AML-193 (cell line): Measurements from ENCODE around the gene CASTOR1.

Source experiments
- DNase-seq, 2 experiments: peaks; one replicate each; lab custom pipeline; 2025; lab: John Stamatoyannopoulos, UW

Gene CASTOR1

GRCh38 chr22:30318799-30319419 is 29.6 kb upstream of the CASTOR1 start:
- no peak for DNase-seq

GRCh38 chr22:30317778-30318177 is 28.5 kb upstream of the CASTOR1 start:
- no peak for DNase-seq

DNA sequence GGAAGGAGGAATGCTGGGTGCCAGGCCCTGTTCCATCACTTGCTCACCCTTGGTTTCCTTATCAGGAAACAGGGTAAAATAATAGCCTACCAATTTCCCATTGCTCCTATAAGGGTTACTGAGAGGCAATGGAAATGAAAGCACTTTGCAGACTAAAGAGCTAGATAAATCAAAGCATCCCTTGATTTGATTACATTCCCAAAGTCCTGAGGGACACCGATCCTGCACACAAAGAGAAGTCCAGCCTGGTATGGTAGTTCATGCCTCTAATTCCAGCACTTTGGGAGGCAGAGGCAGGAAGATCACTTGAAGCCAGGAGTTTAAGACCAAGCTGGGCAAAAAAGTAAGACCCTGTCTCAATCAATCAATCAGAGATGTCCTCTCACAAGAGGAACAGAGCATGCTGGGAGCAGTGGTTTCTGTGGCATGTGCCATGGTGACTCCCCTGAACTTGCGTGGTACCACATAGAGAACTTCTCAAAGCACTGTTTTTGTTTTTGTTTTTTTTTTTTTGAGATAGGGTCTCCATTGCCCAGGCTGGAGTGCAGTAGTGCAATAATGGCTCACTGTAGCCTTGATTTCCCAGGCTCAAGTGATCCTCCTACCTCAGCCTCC is 26.8 kb upstream of the CASTOR1 start:
- no peak for DNase-seq

DNA sequence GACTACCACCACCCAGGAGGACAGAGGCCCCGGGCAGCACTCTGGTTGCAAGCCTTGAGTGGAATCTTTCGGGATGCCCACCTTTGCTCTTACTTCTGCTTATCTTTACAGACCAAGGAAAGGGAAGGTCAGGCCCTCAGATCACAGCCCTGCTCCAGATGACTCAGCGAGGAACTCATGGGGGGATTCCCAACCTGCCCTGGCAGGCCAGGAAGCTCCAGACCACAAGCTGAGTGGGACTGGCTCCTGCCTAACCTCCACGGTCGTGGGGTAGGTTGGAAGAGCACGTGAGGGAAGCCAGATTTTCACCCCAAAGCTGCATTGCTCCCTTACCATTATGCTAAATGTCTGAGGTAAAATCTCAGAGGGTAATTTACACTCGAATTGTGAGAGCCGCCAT is 25.6 kb upstream of the CASTOR1 start:
- DNase-seq, result no peak

GRCh38 chr22:30313527-30314363 is 24.4 kb upstream of the CASTOR1 start:
- DNase-seq, result no peak

- DNase-seq, result no peak
These were observed 22.7 kb upstream of the CASTOR1 start for GRCh38 chr22:30312053-30312452.

DNA sequence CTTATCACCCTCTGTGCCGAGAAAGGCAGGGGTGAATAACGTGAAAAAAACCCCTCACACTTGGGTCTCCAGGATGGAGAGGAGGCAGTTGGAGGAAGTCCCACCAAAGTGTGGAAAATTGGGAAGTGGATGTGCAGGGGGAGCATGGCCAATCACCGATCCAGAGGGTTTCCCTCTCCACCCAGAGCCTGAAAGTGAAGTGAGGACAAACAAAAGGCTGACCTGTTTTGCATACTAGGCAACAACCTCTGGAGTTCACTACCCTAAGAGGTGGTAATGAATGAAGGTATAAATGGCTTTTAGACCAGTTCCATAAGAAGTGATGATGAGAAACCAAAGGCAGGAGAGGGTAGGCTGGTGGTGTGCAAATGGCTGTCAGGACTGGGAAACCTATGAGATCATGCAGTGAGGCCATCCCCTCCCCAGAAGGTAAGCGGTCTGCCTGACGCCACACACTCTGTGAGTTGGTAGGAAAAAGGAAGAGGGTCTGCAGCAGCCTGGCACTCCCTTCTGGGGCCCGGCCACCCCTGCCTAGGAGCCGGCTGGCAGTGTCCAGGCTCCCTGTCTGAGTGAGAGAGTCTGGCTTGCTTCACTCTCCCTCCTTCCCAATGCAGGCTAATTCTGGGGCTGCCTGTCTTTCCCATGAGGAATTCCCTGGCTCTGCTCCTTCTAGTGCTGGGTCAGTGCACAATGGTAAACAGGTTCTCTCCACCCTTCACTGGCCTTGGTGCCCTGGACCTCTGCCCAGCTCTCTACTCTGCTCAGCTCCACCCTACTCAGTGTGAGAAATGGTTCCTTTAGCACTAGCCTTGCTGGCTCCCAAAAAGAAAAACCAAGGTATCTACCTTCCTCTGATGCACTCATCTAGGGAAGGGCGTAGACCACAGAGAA is 21.8 kb upstream of the CASTOR1 start:
- DNase-seq, result no peak

- no peak for DNase-seq
These were observed 20.8 kb upstream of the CASTOR1 start for GRCh38 chr22:30309951-30310741.

DNA sequence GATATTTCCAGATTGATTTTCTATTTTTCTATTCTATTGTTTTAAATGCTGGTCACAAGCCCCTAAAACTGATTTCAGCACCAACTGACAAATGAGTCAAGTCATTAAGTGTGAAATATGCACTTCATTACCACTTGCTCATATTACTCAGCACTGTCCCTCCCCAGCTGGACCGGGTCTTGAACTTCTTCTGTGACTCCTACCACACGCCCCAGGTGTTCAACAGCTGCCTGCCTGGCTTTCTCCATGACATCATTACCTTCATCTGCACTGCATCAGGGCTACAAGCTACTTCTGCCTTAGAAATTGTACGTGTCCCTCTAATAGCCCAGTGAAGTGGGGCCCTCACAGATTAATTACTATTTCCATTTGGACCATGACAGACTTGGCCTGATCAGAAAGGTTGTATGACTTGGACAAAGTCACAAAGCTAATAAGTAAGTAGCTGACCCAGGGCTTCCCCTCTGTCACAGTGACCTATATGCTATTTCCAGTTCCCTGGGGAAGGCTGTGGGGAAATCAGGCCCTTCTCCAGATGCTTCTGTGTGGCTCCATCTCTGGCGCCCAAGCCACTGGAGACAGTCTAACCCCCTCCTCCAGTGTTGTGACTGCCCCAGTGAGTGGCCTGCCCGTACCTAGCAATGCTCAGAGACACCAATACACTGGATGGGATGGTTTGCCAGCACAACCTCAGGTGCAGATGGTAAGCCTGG is 19.4 kb upstream of the CASTOR1 start:
- DNase-seq, result no peak

DNA sequence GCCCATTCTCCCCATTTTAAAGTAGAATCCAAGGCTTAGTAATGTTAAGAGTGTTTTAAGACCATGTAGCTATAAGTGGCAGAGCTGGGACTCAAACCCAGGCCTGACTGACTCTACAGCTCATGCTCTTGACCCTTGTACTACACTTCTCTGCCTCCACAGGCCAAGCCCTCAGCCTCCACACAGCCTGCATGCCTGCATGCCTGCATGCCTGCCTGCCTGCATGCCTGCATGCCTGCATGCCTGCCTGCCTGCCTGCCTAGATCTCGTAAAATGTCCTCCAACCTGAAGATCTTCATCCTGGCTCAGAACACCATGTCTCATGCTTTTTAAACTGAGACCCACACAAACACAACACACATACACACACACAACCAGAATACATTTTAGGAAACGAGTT is 18.8 kb upstream of the CASTOR1 start:
- no peak for DNase-seq

GRCh38 chr22:30307041-30307574 is 17.8 kb upstream of the CASTOR1 start:
- no peak for DNase-seq

DNA sequence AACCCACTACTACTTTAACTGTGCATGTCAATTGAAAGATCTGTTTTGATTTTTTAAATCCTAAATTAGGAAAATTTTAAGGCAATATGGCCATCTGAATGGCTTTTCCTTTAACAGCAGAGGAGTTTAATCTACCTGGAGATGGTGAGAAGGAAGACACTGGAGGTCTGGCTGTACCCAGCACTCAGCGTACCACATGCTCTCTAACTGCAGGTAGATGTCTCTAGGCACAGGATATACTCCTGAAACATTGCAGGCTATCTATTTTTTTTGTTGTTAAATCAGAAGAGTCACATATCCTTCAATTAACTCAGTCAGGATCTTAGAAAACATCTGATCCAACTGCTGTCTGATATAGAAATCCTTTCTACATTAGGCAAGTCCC is 17.3 kb upstream of the CASTOR1 start:
- DNase-seq, result no peak

- DNase-seq, result peak; percentile 11 to 12
These were observed 16.8 kb upstream of the CASTOR1 start for GRCh38 chr22:30305906-30306626.

- peak; percentile 74 to 84 for DNase-seq
These were observed 16.2 kb upstream of the CASTOR1 start for GRCh38 chr22:30305519-30305905.

GRCh38 chr22:30304495-30305244 is 15.4 kb upstream of the CASTOR1 start:
- no peak for DNase-seq

DNA sequence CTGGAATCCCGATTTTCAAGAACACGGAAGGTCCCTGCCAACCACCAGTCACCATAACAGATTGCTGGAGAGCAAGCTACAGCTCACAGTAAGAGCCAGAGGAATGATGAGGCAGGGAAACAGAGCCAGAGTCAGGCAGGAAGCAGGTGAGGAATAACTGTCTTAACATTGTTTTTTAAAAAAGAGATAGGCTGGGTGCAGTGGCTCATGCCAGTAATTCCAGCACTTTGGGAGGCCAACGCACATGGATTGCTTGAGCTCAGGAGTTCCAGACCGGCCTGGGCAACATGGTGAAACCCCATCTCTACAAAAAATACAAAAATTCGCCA is 13.5 kb upstream of the CASTOR1 start:
- DNase-seq, result no peak

DNA sequence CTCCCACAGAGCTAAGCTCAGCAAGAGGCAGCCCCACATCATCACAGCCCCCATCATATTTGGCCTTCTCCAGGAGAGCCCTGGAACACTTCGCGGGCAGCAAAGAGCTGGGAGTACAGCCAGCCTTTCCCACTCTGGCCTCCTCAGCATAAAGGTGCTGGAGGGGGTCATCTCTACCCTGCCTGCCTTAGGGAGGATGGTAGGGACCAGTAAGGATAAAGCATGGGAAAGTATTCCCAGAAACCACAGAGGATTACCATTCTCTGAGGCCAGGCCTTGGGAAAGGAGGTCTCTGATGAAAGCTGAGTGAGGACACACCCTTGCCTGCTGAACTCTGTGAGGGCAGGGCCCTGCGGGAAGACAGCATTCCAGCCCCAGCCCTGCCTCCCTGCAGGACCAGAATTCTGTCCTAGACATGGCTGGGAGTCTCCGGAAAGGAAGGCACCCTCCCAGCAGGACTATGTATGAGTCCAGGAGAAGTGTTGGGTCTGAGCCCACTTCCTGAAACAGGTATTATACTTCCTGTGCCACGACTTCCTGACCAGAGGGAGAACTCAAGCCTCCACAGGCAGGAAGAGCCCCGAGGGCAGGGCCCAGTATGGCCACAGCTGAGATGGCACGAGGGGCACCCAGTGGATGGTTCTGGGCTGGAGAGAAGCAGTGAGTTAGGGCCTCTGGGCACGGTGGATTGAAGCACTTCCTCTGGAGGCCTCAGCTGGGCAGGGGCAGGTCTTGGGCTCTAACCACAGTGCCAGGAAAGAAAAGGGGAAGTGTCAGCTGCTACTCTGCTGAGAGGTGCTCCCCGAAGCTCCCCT is 12.9 kb upstream of the CASTOR1 start:
- DNase-seq, result peak; percentile 90 to 91

GRCh38 chr22:30299322-30299721 is 10.0 kb upstream of the CASTOR1 start:
- DNase-seq, result no peak
